ENCODE data around the gene IL12RB1.

GRCh38 chr19:18109733-18110608 is 23.2 kb upstream of the IL12RB1 start:
- TF ChIP-seq POLR2AphosphoS5 (IDR thresholded peaks at IDR 0.05; ENCODE audit: low read length) = no peak; the same call in 1 of the 2 replicates
- TF ChIP-seq EZH2 (IDR thresholded peaks at IDR 0.05; ENCODE audit: borderline replicate concordance, control insufficient read depth, low read depth, low read length) = no peak
- no peak for TF ChIP-seq STAT3 (IDR thresholded peaks at IDR 0.05; ENCODE audit: low read depth, low read length)

Measured in GM12878 (cell line).